Heart right ventricle (tissue), 16 donors: Measurements from ENCODE around the gene MDM4. TPM values are rescaled to one million over a fixed set of nuclear protein-coding genes. Genes with fewer than 3 reads are reported as not detected.

Source experiments
- ATAC-seq, 8 donors: fragments of 200-7000 bp; cut with Tn5 transposase; one replicate each; pipeline ENCODE4 v1.9.1; 2020; ENCODE audit warnings: mild to moderate bottlenecking in 8 of 8, moderate library complexity in 8 of 8, moderate number of reproducible peaks in 1 of 8
- DNase-seq, 2 donors: peaks; one replicate each; pipeline ENCODE4 v3.0.0-alpha.2; 2020
- H3K27ac ChIP-seq, 10 donors: fragments of 200-600 bp; sonication (generic) in 2 of 10; one replicate each; pipeline versions ENCODE4 v1.5.0 to v1.8.0; 2020 to 2022; ENCODE audit warnings: mild to moderate bottlenecking in 3 of 10
- H3K27me3 ChIP-seq, 7 donors: fragments of 200-600 bp; one replicate each; pipeline ENCODE4 v1.8.0; 2021 to 2022; ENCODE audit warnings: mild to moderate bottlenecking in 2 of 7
- H3K36me3 ChIP-seq, 9 donors: fragments of 200-600 bp; sonication (generic) in 1 of 9; one replicate each; pipeline versions ENCODE4 v1.5.0 to v1.8.0; 2020 to 2022; ENCODE audit warnings: mild to moderate bottlenecking in 2 of 9
- H3K4me1 ChIP-seq, 9 donors: fragments of 200-600 bp; sonication (generic) in 1 of 9; one replicate each; pipeline versions ENCODE4 v1.5.0 to v1.8.0; 2020 to 2022; ENCODE audit warnings: mild to moderate bottlenecking in 4 of 9
- H3K4me3 ChIP-seq, 10 donors: fragments of 200-600 bp; sonication (generic) in 2 of 10; one replicate each; pipeline versions ENCODE4 v1.5.0 to v1.8.0; 2020 to 2022; ENCODE audit warnings: mild to moderate bottlenecking in 7 of 10, moderate library complexity in 2 of 10
- H3K9me3 ChIP-seq, 11 donors: fragments of 200-600 bp in 10 of 11; sonication (generic) in 2 of 11; one replicate each; pipeline versions ENCODE4 v1.5.0 to v1.8.0; 2013 to 2022; ENCODE audit warnings: mild to moderate bottlenecking in 2 of 11, control low read depth in 1 of 11, moderate library complexity in 1 of 11
- WGBS, 2 donors: extraction: QIAGEN DNeasy Blood & Tissue Kit; methylation state at CpG; one replicate each; pipeline ENCODE4 v1.1.7; 2013; ENCODE audit warnings: inconsistent platforms in 1 of 2; 5-methylcytosine and 5-hydroxymethylcytosine counted together
- intact Hi-C, 10 donors: fragments of 100-400 bp; cut with DNase I; formaldehyde crosslinking; loops; one replicate each; pipeline versions ENCODE4 v1.11.1 to v1.14.2; 2022
- long read RNA-seq, 3 donors: library from polyadenylated mRNA; unstranded; transcript quantifications; one replicate each; pipeline ENCODE4 v2.0.0, GENCODE V29; 2020 to 2021
- polyA plus RNA-seq, 2 donors: library from polyadenylated mRNA; stranded (reverse); fragments of 200-250 nt; gene quantifications; one replicate each; pipeline ENCODE4 v1.2.3, GENCODE V29; 2013
- total RNA-seq, 10 donors: library from RNA; stranded (reverse); fragmentation: NEBNext Ultra II Directional in 3 of 10; extraction: Animal tissue kit (Norgen Biotek cat#: 25700) in 3 of 10; gene quantifications; one replicate each; pipeline versions ENCODE4 v1.2.1 to v1.2.4, GENCODE V29; 2021 to 2023
- TF ChIP-seq, protein P1 (sequence below), 9 donors: fragments of 200-600 bp; sonication (generic) in 2 of 9; IDR thresholded peaks; one replicate each; pipeline versions ENCODE4 v1.5.0 to v1.8.0; 2021 to 2022; ENCODE audit warnings: antibody characterized with exemption in 9 of 9, mild to moderate bottlenecking in 5 of 9, moderate library complexity in 1 of 9
- donor health status: Arrhythmogenic right ventricular cardiomyopathy.
- donor health status: ischemic (EF 13 %, LVEDD 7.1; RV severe dilation, severe dysfunction).
- donor health status: healthy with polysubstance abuse.
- donor health status: DM: no; HTN: yes; CAD: no.
- donor health status: DM: no; HTN: no; CAD: no.
- donor health status: ischemic (EF 25% LVEDD 6.9; RV normal size, moderate dysfunction).
- donor health status: ischemic (EF 25% LVEDD 5.7; RV mildly dilated, moderate dysfunction).
- donor health status: healthy.
- donor health status: DM: yes; HTN: yes; CAD: no.
- donor health status: Ischemic cardiomyopathy.
- donor health status: ischemic (EF 35%, LVEDD 5.7; RV mildly dilated, moderate dysfunction).
- donor health status: nonischemic (EF 11% LVEDD 7.7; RV severe dilation, severe dysfunction).
- donor health status: DM: yes; HTN: yes; CAD: no.
- donor health status: PGD.
- donor health status: ischemic (EF 29% LVEDD 5.4; RV normal size, mild dysfunction).
- donor health status: nonischemic (EF 23%, LVEDD 6.1; RV moderate dilation, normal function).

Gene MDM4, protein sequence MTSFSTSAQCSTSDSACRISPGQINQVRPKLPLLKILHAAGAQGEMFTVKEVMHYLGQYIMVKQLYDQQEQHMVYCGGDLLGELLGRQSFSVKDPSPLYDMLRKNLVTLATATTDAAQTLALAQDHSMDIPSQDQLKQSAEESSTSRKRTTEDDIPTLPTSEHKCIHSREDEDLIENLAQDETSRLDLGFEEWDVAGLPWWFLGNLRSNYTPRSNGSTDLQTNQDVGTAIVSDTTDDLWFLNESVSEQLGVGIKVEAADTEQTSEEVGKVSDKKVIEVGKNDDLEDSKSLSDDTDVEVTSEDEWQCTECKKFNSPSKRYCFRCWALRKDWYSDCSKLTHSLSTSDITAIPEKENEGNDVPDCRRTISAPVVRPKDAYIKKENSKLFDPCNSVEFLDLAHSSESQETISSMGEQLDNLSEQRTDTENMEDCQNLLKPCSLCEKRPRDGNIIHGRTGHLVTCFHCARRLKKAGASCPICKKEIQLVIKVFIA
- total RNA-seq, result 10 to 100 TPM; 30.7 to 43.7 (median 40.5) TPM
- polyA plus RNA-seq, result 10 to 100 TPM in 1 of 2 donors, 1 to 10 TPM in 1; 3.7 to 17.6 TPM
- long read RNA-seq, donor 1, full-length matches to known transcripts, result 3 of 4 reads
- long read RNA-seq, donor 1, partial matches to known transcripts, result 1 of 4 reads
- long read RNA-seq, donor 1, other reads (novel, unspliced or antisense), result 0 of 4 reads
- long read RNA-seq, donor 2, full-length matches to known transcripts, result 4 of 11 reads
- long read RNA-seq, donor 2, partial matches to known transcripts, result 3 of 11 reads
- long read RNA-seq, donor 2, other reads (novel, unspliced or antisense), result 4 of 11 reads
- long read RNA-seq, donor 3, full-length matches to known transcripts, result 4 of 10 reads
- long read RNA-seq, donor 3, partial matches to known transcripts, result 0 of 10 reads
- long read RNA-seq, donor 3, other reads (novel, unspliced or antisense), result 6 of 10 reads

GRCh38 chr1:204516180-204516879 lies at the start of gene MDM4:
MDM4 (plus strand) TSS chr1:204516406; CDS start chr1:204525519, 9,113 bp downstream.
- H3K36me3 ChIP-seq, result peaks cover 0 to 20% (median 0%) of the 10 kb centered on the region in 9 donors
- no peaks in the 10 kb centered on the region for H3K9me3 ChIP-seq
- TF ChIP-seq, protein P1, sequence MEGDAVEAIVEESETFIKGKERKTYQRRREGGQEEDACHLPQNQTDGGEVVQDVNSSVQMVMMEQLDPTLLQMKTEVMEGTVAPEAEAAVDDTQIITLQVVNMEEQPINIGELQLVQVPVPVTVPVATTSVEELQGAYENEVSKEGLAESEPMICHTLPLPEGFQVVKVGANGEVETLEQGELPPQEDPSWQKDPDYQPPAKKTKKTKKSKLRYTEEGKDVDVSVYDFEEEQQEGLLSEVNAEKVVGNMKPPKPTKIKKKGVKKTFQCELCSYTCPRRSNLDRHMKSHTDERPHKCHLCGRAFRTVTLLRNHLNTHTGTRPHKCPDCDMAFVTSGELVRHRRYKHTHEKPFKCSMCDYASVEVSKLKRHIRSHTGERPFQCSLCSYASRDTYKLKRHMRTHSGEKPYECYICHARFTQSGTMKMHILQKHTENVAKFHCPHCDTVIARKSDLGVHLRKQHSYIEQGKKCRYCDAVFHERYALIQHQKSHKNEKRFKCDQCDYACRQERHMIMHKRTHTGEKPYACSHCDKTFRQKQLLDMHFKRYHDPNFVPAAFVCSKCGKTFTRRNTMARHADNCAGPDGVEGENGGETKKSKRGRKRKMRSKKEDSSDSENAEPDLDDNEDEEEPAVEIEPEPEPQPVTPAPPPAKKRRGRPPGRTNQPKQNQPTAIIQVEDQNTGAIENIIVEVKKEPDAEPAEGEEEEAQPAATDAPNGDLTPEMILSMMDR (IDR thresholded peaks at IDR 0.05), result no peak
- no peaks in the 10 kb centered on the region for H3K27me3 ChIP-seq
- 1% methylated on average over 43 of the region's 43 CpGs for WGBS, 2 donors
- peak within 1 kb of the TSS; percentile 49 to 83 (median 73) for H3K4me3 ChIP-seq
- ATAC-seq, result peak; percentile 96 to 99 (median 98)
- intact Hi-C loops, result no loop called here
- peak; percentile 85 to 92 for DNase-seq
- peaks cover 6 to 86% (median 39%) of the 10 kb centered on the region in 9 donors for H3K4me1 ChIP-seq
- H3K27ac ChIP-seq, result peak within 1 kb of the TSS; percentile 49 to 96 (median 90)

DNA sequence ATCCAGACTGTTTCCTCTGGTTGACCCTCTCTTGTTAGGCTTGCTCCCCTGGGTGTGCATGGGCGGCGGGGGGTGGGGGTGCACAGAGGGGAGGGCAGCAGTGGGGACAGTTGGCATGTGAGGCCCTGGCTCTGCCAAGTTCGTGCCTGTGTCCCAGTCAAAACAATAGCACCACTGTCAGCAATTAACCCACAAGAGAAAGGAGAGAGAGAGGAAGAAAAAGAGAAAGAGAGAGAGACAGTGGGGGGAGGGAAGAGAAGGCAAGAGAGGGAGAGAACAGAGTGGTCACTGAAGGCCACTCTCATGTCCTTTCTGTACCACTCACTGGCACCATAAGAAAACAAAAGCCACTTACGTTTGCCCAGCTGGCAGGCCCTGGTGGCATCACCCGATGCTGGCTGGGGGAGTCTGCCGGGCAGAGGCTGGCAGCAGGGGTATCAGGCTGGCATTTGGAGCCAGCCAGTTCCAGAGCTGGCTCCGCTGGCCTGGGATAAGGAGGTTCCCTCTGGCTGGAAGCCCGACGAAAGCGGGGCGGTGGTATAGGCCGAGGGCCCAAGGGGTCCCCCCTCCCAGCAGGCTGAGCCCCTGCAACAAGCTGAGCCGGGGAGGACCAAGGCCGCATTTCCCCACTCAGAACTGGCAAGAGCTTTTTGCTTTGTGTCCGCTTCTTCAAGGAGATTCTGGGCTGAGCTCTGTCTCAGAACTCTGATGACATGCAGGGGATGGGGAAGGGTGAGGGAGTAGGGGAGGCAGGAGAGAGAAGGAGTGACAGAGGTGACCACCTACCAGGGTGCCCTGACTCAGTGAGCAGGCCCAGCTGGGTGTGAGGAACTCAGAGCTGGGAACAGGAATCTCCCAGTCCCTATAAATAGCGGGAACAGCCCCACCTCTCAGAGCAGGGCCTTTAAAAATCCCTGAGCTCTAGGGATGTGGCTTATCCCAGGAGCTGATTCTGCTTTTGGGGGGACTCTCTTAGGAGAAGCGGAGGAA lies 49.5 kb upstream of the MDM4 start:
- WGBS, 2 donors, result 20 to 24% methylated on average over 17 of the region's 17 CpGs
- peak overlapping the region; percentile 85 to 98 (median 92) for H3K27ac ChIP-seq
- ATAC-seq (peak; percentile 47 to 91 (median 82)), DNase-seq (peak; percentile 48 to 74)
- H3K9me3 ChIP-seq, result no peaks in the 10 kb centered on the region
- intact Hi-C loops, result no loop called here
- no peaks in the 10 kb centered on the region for H3K27me3 ChIP-seq
- peaks cover 43 to 88% (median 80%) of the 10 kb centered on the region in 9 donors for H3K4me1 ChIP-seq
- TF ChIP-seq, protein P1 (IDR thresholded peaks at IDR 0.05), result no peak
- peaks cover 0 to 44% (median 3%) of the 10 kb centered on the region in 9 donors for H3K36me3 ChIP-seq
- peak overlapping the region in 9 of 10 donors; percentile 4 to 47 (median 39) for H3K4me3 ChIP-seq

DNA sequence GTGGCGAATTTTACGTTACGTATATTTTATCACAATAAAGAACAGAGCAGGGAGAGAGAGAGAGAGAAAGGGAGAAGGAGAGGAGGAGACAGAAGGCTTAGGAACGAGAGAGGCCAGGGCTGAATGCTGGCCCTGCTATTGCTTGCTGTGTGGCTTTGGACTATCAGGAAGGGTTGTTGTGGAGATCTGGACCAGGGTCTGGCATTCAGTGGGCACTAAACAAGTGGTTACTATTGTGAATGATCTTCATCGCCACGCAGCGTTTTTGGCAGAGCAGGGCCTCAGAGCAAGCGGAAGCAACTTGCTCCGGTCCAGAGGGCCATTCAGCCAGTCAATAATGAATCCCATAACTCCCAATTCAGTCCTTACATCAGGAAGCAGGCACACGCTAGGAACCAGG lies 48.0 kb upstream of the MDM4 start:
- WGBS, 2 donors, result 74 to 89% methylated on average over 10 of the region's 10 CpGs
- no peaks in the 10 kb centered on the region for H3K9me3 ChIP-seq
- TF ChIP-seq, protein P1 (IDR thresholded peaks at IDR 0.05), result no peak
- H3K4me3 ChIP-seq, result no peak overlapping the region
- peaks cover 41 to 80% (median 65%) of the 10 kb centered on the region in 9 donors for H3K4me1 ChIP-seq
- intact Hi-C loops, result no loop called here
- no peak for ATAC-seq
- peaks cover 0 to 30% (median 3%) of the 10 kb centered on the region in 9 donors for H3K36me3 ChIP-seq
- peak overlapping the region in 8 of 10 donors; percentile 29 to 98 (median 92) for H3K27ac ChIP-seq
- no peak for DNase-seq
- H3K27me3 ChIP-seq, result no peaks in the 10 kb centered on the region
